ENCODE data around the gene ASB2.

Gene ASB2

DNA sequence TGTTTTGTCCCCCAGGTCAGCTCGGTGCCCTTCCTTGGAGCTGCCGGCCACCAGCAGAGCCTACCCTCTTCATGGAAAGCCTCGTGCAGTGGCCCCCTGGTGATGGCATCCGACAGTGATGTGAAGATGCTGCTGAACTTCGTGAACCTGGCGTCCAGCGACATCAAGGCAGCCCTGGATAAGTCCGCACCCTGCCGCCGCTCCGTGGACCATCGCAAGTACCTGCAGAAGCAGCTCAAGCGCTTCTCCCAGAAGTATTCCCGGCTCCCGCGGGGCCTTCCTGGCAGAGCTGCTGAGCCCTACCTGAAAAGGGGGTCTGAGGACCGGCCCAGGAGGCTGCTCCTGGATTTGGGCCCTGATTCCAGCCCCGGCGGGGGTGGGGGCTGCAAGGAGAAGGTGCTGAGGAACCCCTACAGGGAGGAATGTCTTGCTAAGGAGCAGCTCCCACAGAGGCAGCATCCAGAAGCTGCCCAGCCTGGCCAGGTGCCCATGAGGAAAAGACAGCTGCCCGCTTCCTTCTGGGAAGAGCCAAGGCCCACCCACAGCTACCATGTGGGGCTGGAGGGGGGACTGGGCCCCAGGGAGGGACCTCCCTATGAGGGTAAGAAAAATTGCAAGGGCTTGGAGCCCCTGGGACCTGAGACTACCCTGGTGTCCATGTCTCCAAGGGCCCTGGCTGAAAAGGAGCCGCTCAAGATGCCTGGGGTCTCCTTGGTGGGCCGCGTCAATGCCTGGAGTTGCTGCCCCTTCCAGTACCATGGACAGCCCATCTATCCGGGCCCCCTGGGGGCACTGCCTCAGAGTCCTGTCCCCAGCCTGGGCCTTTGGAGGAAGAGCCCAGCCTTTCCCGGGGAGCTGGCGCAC, 48.0 kb downstream of the ASB2 start:
- DNase-seq (ENCODE audit: low read depth in 2 of 2) = no peak

DNA sequence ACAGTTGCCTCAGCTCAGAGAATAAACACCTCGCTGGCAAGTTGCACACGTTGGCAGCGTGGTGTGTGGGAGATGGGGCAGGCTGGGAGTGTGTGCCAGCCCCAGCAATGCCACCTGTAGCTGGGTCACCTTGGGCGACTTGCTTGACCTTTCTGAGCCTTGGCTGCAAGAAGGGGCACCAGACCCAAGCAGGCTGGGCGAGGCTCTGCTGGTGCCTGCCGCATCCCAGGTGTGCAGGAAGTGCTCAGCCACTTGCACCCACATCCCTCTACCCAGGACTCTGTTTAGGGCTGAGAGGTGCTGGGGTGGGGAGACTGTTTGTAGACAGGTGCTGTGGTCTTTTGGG, 48.6 kb downstream of the ASB2 start:
- DNase-seq (ENCODE audit: low read depth in 2 of 2) = no peak

DNA sequence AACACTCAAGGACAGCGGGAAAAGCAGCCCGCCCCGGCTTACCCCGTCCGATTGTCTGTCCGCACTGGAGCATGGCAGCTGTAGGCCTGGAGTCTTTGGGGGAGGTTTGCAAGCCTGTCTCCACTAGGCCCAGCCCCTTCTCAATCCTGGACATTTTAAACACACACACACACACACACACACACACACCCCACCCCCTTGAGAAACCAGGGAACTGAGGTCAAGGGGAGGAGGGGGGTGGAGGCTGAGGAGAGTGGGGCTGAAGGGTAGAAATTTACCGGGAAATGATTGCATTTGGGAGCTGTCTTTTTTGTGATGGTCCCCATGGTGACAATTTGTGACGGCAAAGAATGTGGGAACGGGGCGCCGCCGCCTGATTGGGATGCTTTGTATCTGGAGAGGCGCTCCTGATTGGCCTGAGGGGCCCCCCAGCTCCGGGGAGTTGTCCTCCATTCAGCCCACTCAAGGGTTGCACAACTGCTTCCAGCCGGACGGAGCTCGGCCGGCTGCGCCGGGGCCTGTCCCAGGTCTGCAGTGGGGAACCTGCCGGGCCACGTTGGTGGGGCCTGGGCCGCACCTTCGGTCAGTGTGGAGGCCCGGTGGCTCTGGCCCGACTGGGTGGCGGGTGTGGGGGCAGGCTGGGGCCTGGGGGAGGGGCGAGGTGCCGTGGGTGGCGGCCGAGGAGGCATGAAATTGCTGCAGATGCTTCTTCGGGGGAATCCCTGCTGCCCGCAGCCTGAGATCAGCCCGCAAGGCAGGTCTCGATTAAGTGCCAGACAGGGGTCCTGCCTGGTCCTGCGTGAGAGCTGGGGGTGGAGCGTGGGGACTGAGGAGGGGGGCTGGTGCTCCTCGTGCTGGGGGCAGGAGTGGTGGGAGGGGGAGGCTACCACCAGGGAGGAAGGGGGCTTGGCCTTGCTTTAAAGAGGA, 49.2 kb downstream of the ASB2 start, which contains the start of gene FAM181A:
Gene FAM181A, plus strand, starts transcription at position 472 of the 927 bp plus-strand sequence. CDS start 942 bp downstream, outside the sequence.
- no peak for DNase-seq (ENCODE audit: low read depth in 2 of 2)

DNA sequence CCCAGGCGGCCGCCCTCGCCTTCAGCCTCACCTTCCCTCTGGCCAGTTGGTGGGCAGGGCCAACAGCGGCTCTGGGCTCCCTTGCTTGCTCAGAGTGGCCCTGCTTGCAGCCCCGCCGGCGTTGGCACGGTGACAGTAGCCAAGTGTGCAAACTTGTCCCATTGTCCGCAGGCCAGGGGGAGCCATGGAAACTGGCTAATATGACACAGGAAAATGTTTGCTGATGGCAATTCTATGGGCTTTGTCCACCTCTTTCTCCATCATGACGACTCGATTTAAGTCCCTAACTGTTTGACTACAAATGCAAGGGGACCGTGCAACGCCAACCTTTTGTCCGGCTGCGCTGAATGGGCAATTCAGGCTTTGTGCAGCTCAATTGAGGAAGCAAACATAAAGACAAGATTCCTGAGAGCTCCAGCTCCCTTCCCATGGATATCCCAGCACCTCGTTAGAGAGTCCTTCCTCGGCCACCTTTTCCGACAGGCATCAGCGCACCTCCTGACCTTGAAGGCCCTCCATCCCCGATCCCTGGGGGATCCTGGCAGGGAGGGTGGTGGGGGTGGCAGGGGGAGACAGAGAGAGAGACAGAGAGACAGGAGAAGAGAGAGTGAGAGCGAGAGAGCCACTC, 50.0 kb downstream of the ASB2 start:
- DNase-seq (ENCODE audit: low read depth in 2 of 2) = no peak

DNA sequence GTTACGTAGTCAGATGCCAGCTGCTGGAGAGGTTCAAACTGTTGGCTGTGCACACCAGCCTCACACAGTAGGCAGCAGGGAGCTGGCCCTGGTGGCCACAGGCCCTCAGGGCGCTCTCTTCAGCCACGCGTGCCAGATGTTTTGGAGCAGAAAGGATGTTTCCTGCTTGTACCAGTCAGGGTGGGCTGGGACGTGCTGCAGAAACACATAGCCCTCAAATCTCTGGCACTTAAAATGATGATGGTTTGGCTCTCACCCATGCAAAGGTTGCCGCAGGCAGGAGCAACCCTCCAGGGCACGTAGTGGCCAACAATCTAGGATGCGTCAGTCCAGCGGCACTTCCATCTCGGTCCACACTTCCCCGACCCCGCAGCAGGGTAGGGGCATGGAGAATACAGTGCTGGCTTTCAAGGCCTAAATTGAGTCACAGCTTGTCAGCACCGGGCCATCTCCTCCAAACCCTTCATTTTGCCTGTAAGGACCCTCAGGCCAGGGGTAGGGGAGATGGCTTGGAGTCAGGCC, 50.9 kb downstream of the ASB2 start:
- no peak for DNase-seq (ENCODE audit: low read depth in 2 of 2)

DNA sequence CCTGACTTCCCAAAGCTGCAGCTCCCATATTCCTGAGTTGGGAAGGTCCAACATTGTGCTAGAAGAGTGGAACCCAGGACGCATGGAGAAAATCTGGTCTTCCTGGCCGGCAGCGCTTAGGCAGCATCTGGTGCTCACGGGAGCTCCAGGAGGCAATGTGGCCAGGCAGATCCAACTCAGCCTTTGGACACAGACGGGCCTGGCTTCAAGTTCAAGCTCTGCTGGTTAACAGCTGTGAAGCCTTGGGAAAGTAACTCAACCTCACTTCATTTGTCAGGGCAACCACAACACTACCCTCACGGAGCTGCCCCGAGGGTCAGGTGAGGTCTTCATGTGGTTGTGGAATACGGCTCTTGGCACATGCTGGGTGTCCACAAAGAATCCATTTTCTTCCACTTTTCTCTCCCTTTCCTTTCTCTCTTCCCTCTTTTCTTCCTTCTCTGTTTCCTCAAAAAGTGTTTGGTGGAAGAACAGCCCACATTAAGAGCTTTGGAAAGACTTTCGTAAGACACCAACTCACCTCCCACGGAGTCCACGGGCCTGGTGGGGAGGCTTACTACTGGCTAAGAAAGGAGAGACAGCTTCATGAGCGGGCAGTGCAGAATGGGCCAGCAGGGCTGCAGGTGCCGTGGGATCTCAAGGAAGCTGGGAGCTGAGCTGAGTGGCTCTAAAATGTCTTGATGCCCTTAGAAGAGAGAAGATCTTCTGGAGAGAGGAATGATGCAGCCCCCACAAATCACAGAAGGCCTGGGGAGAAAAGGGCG, 51.6 kb downstream of the ASB2 start:
- no peak for DNase-seq (ENCODE audit: low read depth in 2 of 2)

DNA sequence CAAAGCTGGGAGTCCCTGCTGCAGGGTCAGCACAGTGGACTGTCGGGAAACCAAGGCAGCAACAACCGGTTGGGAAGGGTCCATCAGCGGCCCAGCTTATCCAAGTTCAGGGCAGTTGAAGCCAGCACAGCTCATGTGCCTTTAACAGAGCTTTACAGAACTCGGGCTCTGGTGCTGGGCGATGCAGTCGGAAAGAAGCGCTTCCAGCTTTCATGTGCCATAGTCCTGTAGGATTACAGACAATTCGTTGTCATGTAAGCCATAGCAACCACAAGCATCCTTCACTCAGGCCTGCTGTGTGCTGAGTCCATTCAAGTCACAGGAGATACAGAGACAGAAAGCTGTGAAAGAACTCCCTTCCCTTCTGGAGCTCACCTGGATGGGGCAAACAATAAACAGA, 52.7 kb downstream of the ASB2 start:
- DNase-seq (ENCODE audit: low read depth in 2 of 2) = no peak

DNA sequence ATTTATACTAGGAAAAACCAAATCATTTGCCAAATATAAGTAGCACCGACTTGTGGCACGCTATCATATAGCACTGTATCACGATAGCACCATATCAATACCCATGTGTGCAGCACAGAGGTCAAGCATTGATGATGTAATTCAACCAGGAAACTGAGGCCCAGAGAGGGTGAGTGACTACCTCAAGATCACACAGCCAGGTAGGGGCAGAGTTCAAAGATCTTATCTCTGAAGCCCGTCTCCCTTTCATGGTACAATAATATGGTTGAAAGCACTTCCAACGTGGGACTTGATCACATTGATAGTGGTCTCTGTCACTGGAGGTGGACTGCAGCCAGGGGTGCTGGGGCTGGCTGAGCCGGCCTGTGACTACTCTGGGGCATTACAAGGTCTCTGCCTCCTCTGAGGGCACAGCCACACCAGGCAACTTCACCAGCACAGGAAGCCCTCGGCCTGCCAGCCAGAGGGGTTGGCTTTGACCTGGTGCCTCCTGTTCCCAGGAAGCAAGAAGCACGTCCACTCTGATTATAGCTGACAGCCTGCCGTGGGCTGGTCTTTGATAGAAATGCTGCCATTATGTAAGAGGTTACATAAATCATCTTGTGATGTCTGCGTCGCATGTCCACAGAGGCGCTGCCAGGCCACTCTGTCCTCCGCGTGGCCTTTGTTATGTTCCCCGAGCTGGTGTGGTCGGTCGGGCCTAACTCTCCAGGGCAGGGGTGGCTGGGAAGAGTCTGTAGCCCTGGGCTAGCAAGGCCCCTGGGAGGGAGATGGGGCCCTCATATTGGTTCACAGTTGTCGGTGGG, 55.2 kb downstream of the ASB2 start:
- DNase-seq (ENCODE audit: low read depth in 2 of 2) = no peak

DNA sequence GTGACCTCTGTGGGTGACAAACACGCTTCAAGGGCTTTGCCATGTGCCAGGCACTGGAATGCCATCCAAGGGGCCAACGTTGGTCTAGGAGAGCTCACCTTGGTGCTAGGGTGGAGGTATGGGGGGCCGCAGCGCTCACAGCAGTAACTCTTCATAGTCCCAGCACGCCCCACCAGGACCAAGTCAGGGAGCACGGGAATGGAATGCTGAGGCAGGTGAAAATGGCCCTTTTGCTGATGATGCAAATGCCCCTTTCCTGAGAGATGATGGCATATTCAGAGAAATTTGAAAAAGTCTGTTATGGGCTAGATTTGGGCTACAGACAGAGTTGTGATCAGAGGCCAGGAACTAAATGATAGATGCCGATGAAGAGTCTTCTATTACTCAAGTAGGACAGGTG, 59.2 kb downstream of the ASB2 start:
- no peak for DNase-seq (ENCODE audit: low read depth in 2 of 2)

DNA sequence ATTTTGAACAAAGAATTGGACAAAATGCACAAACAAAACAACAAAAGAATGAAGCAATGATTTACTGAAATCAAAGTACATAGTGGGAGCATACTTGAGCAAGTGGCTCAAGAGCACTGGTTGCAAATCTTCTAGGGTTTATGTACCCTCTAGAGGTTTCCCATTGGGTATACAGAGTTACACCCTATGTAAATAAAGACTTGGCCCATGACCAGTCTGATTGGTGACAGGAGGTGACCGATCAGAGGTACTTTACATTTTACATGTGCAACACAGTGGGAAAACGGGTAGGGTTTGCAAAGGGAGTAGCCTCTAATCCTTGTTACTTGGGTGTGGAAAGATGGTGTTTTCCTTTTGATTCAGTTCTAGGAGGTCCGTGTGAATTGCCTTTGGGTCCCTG, 59.9 kb downstream of the ASB2 start:
- no peak for DNase-seq (ENCODE audit: low read depth in 2 of 2)

DNA sequence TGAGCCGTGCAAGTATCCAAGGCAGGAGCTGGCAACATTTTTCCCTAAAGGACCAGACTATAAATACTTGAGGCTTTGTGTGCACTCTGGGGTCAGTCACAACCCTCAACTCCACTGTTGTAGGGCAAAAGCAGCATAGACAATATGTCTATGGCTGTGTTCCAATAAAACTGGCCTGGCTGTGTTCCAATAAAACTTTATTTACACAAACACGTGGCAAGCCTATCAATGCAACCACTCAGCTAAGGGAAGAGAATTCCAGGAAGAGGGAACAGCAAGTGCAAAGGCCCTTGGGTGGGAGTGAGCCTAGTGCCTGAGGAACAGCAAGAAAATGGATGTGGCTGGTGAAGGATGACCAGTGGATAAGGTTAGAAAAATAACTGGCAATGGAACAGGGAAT, 60.6 kb downstream of the ASB2 start:
- no peak for DNase-seq (ENCODE audit: low read depth in 2 of 2)

DNA sequence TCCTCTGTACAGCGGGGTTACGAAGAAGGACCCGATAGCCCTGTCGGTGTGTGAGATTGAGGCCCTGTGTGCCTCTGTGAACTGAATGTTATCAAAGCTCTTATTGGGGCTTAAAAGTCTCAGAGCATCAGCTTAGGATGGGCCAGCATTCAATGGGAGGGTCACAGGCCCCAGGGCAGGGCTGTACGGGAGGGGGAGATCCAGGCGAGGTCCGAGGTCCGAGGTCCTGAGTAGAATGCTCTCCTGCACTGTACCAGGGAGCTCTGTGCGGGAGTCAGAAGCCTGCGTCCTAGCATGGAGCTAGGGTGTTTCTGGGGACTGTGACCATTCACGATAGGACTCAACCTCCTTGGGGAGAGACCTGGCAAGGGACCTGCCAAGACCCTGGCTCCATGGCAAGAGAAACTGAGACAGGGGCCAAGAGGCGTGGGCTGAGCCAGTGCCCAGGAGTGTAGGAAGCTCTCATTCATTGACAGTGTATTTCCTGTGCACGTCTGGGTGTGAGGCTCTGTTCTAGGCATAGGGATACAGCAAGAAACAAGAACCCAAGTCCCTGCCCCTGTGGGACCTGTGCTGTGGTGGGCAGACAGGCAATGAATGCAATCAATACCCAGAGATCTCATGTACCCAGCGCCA, 61.2 kb downstream of the ASB2 start:
- DNase-seq (ENCODE audit: low read depth in 2 of 2) = no peak

DNA sequence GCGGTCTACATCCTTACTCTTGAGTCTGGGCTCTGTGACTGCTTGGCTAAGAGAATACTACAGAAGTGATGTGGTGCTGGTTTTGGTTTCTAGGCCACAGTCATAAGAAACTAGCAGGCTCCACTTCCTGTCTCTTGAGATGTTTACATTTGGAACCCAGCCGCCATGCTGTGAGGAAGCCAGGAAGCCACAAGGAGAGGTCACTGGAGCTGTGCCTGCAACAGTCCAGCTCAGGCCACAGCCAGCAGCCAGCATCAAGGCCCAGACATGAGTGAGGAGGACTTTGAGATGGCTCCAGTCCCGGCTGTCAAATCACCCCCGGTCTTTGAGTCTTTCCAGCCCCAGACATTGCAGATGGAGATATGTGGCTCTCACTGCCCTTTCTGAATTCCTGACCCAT, 62.1 kb downstream of the ASB2 start:
- DNase-seq (ENCODE audit: low read depth in 2 of 2) = no peak

DNA sequence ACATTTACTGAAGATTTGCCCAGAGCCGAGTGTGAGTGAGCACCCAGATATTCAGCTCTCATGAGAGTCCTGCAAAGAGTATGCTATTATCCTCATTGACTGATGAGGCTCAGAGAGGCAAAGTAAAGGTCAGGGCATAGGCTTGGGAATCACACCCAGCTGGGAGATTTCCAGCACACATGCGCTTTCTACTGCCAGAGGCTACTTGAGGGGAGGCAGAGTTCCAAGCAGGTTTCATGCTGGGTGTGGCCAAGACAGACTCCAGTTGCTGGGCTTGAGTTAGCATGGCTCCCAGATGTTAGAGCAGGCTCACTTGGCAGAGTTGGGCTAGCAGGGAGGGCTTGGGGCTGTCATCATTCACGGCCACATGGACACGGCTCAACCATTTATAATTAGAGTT, 63.6 kb downstream of the ASB2 start:
- DNase-seq (ENCODE audit: low read depth in 2 of 2) = no peak

DNA sequence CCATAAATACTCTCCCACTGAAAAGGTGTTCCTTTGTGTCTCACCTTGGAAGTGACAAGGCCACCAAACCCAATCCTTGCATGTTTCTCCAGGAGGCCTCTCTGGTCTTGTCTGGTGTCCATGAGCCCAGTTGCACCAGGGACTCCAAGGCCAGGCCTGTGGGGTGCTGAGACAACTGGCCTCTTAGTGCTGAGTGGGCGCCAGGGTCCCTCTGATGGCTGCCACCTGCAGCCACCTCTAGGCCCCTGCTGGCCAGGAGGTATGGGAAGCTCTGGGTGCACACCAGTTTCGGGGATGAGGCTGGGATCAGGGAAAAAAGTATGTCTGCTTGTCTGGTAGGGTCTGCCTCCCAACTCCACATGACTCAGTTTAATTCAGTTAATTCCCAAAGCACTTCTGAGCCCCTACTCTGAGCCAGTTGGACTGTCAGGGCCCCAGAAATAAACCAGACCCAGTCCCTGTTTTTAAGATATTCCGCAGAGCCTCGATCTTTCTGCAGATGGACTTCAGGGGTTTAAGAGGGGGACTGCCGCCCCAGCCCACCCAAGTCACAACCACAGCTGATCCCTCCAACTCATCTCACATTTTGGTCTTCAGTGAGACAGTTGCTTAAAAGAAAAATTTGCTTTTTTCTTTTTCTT, 64.3 kb downstream of the ASB2 start:
- DNase-seq (ENCODE audit: low read depth in 2 of 2) = no peak

DNA sequence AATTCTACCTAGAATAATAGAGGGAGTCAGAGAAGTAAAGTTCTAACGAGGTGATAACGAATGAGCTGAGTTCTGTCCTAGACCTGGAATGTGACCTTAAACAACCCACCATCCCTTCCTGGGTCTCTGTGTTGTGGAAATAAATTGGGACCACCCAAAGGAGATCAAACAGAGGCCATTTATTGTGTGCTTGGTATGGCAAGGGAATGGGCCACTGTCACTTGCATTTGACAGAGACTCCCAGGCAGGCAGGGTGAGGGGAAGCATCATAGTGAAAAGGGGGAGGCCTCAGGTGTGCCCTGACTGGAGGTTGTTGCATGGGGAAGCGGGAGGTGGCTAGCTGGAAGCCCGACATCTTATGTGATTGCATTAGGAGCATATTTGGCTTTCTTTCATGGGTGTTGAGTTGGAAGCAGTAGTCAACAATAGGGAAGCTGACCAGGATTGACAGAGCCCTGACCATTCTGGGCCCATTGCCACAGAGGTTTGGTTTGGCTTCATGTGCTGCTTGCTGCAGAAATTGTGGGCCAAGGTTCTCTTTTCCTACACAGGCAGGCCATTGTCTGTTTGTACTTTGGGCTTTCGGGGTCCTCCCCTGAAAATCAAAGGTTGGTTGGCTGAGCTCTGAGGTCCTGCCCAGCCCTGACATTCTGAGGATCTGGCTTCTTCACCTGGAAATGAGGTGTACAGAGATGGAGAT, 66.8 kb downstream of the ASB2 start:
- no peak for DNase-seq (ENCODE audit: low read depth in 2 of 2)

DNA sequence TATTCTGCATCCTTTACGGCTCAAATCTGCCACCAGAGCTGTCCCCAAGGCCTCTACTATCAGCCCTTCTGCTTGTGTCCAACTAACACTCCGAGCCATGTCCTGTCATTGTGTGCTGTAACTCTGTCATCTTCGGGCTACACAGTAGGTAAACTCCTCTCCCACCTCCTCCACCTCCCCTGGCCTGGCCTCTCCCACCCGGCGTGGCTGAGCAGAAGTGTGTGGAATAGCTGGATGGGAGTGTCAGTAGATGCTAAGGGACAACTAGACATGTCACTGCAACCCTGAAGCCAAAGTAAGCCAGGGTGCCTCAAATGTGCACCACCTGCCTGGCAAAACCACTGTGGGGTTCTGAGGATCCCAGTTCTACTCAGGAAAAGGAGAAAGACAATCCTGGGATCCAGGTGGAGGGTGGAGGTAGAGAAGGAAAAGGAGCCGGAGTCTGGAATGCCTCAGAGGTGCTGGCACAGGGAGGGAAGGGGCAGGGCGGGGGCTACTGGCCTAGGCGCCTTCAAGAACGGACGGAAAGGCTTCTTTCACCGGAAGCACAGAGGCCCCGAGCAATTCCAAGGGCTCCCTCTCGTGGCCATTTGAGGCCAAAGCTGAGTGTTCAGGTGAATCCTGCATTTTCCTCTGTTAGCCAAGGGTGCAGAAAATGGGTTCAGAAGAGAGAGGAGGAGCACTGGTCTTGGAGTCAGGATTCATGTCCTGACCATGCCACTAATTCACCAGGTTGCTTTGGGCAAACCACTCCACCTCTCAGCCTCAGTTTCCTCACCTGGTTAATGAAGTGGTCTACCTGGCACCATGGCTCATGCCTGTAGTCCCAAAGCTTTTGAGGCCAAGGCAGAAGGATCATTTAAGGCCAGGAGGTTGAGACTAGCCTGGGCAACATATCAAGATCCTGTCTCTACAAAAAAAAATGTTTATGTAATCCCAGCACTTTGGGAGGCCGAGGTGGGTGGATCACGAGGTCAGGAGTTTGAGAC, 69.7 kb downstream of the ASB2 start:
- DNase-seq (ENCODE audit: low read depth in 2 of 2) = peak; percentile 12 to 22

DNA sequence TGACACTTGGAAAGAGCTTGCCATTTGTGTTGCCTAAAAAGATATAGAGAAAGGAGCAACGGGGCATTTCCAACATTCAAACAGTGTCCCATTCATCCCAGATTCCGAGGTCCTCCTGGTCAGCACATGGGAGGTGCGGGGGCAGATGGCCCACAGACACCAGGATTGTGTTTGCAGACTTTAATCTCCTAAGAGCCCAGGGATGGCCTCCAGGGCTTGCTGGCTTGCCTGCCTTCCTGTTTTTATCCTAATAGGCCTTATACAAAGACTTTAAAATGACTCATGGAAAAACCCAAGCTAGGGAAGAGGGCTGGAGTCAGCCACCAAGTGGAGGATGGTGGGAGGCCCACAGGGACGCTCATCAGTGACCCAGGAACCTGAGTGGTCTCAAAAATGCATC, 70.7 kb downstream of the ASB2 start:
- no peak for DNase-seq (ENCODE audit: low read depth in 2 of 2)
